H1 (cell line): ENCODE results near the gene IWS1.

Experiments
- ASH2L ChIP-seq: fragments of 200-600, 300-600 bp; sonication (generic); IDR thresholded peaks from one replicate; pipeline ENCODE4 v1.7.1; 2017; ENCODE audit warnings: low read length
- CHD2 ChIP-seq: IDR thresholded peaks from 2 replicates; pipeline ENCODE4 v1.6.1; 2012; ENCODE audit warnings: low read length, improper control_type of control experiment
- CREB1 ChIP-seq: IDR thresholded peaks from 2 replicates; pipeline ENCODE4 v1.6.1; 2012; ENCODE audit warnings: inconsistent platforms
- CTCF ChIP-seq, 3 experiments: IDR thresholded peaks; 1 replicate in 2 of 3; 2 replicates in 1 of 3; pipeline versions ENCODE4 v1.5.1 to v1.6.1; 2011; ENCODE audit warnings: low read length in 3 of 3, mild to moderate bottlenecking in 3 of 3, inconsistent platforms in 2 of 3, low read depth in 1 of 3, moderate library complexity in 1 of 3; ENCODE audit not compliant: insufficient read depth in 1 of 3; ENCODE audit errors: control extremely low read depth in 1 of 3
- EZH2 ChIP-seq: fragments of 200-600 bp; sonication (generic); IDR thresholded peaks from 2 replicates; pipeline ENCODE4 v1.7.1; 2012; ENCODE audit warnings: low read depth, mild to moderate bottlenecking, moderate library complexity, low read length, inconsistent platforms; ENCODE audit not compliant: severe bottlenecking
- FOSL1 ChIP-seq: IDR thresholded peaks from 2 replicates; pipeline ENCODE4 v1.6.1; 2011; ENCODE audit warnings: mild to moderate bottlenecking, low read depth, low read length, moderate library complexity; ENCODE audit not compliant: insufficient read depth
- JUND ChIP-seq: IDR thresholded peaks from 2 replicates; pipeline ENCODE4 v1.6.1; 2011; ENCODE audit warnings: mild to moderate bottlenecking, improper control_type of control experiment, low read length
- POLR2A ChIP-seq, 2 experiments: IDR thresholded peaks; 1 replicate in 1 of 2; 2 replicates in 1 of 2; pipeline ENCODE4 v1.6.1; 2011; ENCODE audit warnings: low read depth in 2 of 2, low read length in 2 of 2, mild to moderate bottlenecking in 2 of 2; ENCODE audit errors: control extremely low read depth in 1 of 2
- POLR2AphosphoS5 ChIP-seq: IDR thresholded peaks from 2 replicates; pipeline ENCODE4 v1.6.1; 2011; ENCODE audit warnings: low read depth, low read length
- RNF2 ChIP-seq: fragments of 200-900, 300-1000 bp; sonication (generic); IDR thresholded peaks from 2 replicates; pipeline ENCODE4 v1.7.1; 2016; ENCODE audit warnings: borderline replicate concordance, low read depth, mild to moderate bottlenecking, antibody characterized with exemption, low read length; ENCODE audit not compliant: poor library complexity, severe bottlenecking; ENCODE audit errors: missing control alignments
- SP2 ChIP-seq: IDR thresholded peaks from 2 replicates; pipeline ENCODE4 v1.6.1; 2012; ENCODE audit warnings: mild to moderate bottlenecking, low read length, inconsistent platforms
- TAF7 ChIP-seq: optimal IDR thresholded peaks from 2 replicates; pipeline ENCODE3; 2011; ENCODE audit warnings: low read depth, mild to moderate bottlenecking, inconsistent platforms, low read length, moderate library complexity, borderline replicate concordance
- ZNF274 ChIP-seq: IDR thresholded peaks from 2 replicates; pipeline ENCODE4 v1.7.0; 2012; ENCODE audit warnings: low read length, borderline replicate concordance; ENCODE audit errors: extremely low read depth

- TF ChIP-seq TAF7, result no peak
- TF ChIP-seq CTCF (IDR thresholded peaks at IDR 0.05; ENCODE audit: control extremely low read depth in 1 of 3, insufficient read depth in 1 of 3, low read depth in 1 of 3, low read length in 3 of 3), result no peak
- no peak for TF ChIP-seq ZNF274
- no peak for TF ChIP-seq JUND
- no peak for TF ChIP-seq SP2
- TF ChIP-seq FOSL1, result no peak
- no peak for TF ChIP-seq POLR2AphosphoS5
- no peak for TF ChIP-seq RNF2
- TF ChIP-seq ASH2L, result no peak
- TF ChIP-seq POLR2A (IDR thresholded peaks at IDR 0.05; ENCODE audit: control extremely low read depth in 1 of 2, low read depth in 2 of 2, low read length in 2 of 2), result no peak
- no peak for TF ChIP-seq EZH2
- TF ChIP-seq CHD2, result no peak
- no peak for TF ChIP-seq CREB1
These were observed 49.0 kb upstream of the IWS1 start for GRCh38 chr2:127575185-127575765.
